HepG2 (cell line): ENCODE measurements around the gene ZFP36L2. TPM values are rescaled to one million over a fixed set of nuclear protein-coding genes. Genes with fewer than 3 reads are reported as not detected.
A peak's percentile ranks its signal among the peaks of the same experiment; 100 is the strongest.

ENCODE experiments used
- ATAC-seq: fragments of 200-7000 bp; cut with Tn5 transposase; 3 replicates; pipeline ENCODE4 v1.9.1; 2020; ENCODE audit warnings: mild to moderate bottlenecking, moderate library complexity
- BruUV-seq: library from RNA; stranded (reverse); fragments of 400-500 nt; replicated peaks from 2 replicates; lab custom pipeline; 2021; lab: Mats Ljungman, UMichigan
- CTCF ChIA-PET: fragments of 300-600 bp; formaldehyde crosslinking; extraction: SDS; loops from one replicate; lab custom pipeline; 2021; ENCODE audit warnings: low total read pairs, inconsistent platforms, low intra/inter-chr PET ratio; lab: Yijun Ruan, JAX
- POLR2A ChIA-PET: fragments of 350-600 bp; sonication (Branson Sonifier 250); formaldehyde crosslinking; loops from one replicate; lab custom pipeline; 2020; ENCODE audit warnings: antibody characterized with exemption, inconsistent platforms; lab: Yijun Ruan, JAX
- DNase-seq: peaks from one replicate; pipeline ENCODE4 v3.0.0-alpha.2; 2015; ENCODE audit warnings: low spot score
- FAIRE-seq: peaks from 3 replicates; lab custom pipeline; 2011; peaks lifted over from hg19 to GRCh38; lab: Jason Lieb, UNC
- H2AFZ ChIP-seq: one replicate; pipeline ENCODE4 v1.6.1; 2011; ENCODE audit warnings: low read length, inconsistent platforms
- H3K27ac ChIP-seq: fragments of 300-600 bp; 3 replicates; pipeline ENCODE4 v1.8.0; 2011; ENCODE audit warnings: mixed run types, mild to moderate bottlenecking, mixed read lengths, low read length, inconsistent platforms; ENCODE audit not compliant: insufficient read depth; ENCODE audit errors: extremely low read length
- H3K27me3 ChIP-seq, 2 experiments: fragments of 200-600 bp in 1 of 2; 2 replicates in 1 of 2; 3 replicates in 1 of 2; pipeline versions ENCODE4 v1.6.0 to v1.8.0; 2011; ENCODE audit warnings: low read length in 2 of 2, mild to moderate bottlenecking in 2 of 2, moderate library complexity in 2 of 2, inconsistent platforms in 1 of 2; ENCODE audit not compliant: insufficient read depth in 2 of 2, control insufficient read depth in 1 of 2
- H3K36me3 ChIP-seq, 2 experiments: fragments of 200-600 bp in 1 of 2; replicated peaks in 1 of 2; 2 replicates in 1 of 2; 3 replicates in 1 of 2; pipeline versions ENCODE4 v1.5.1 to v1.8.0; 2011; ENCODE audit warnings: low read length in 2 of 2, inconsistent platforms in 1 of 2; ENCODE audit not compliant: insufficient read depth in 2 of 2, control insufficient read depth in 1 of 2
- H3K4me1 ChIP-seq: 2 replicates; pipeline ENCODE4 v1.5.1; 2012; ENCODE audit warnings: low read length, inconsistent platforms; ENCODE audit not compliant: insufficient read depth
- H3K4me2 ChIP-seq: 2 replicates; pipeline ENCODE4 v1.6.0; 2011; ENCODE audit warnings: low read depth, low read length, inconsistent platforms
- H3K4me3 ChIP-seq, 3 experiments: fragments of 200-600 bp in 1 of 3; sonication (generic), shearing (Covaris generic) in 1 of 3; replicated peaks in 1 of 3; 2 replicates each; pipeline ENCODE4 v1.5.1; 2011 to 2016; ENCODE audit warnings: low read length in 3 of 3, inconsistent platforms in 2 of 3, low read depth in 2 of 3, mild to moderate bottlenecking in 2 of 3, control low read depth in 1 of 3, mixed read lengths in 1 of 3; ENCODE audit not compliant: insufficient read depth in 1 of 3
- H3K79me2 ChIP-seq: one replicate; pipeline ENCODE4 v1.6.1; 2011; ENCODE audit warnings: low read length, inconsistent platforms; ENCODE audit not compliant: insufficient read depth
- H3K9ac ChIP-seq: 2 replicates; pipeline ENCODE4 v1.6.0; 2011; ENCODE audit warnings: mild to moderate bottlenecking, low read depth, low read length, inconsistent platforms; ENCODE audit not compliant: insufficient read depth
- H3K9me3 ChIP-seq: 2 replicates; pipeline ENCODE4 v1.5.1; 2012; ENCODE audit warnings: mild to moderate bottlenecking, low read length
- H4K20me1 ChIP-seq: 2 replicates; pipeline ENCODE4 v1.6.0; 2011; ENCODE audit warnings: inconsistent platforms, mild to moderate bottlenecking, low read length, moderate library complexity; ENCODE audit not compliant: insufficient read depth
- BATF2 ChIP-seq: sonication (generic); formaldehyde crosslinking; IDR thresholded peaks from 2 replicates; pipeline ENCODE4 v1.8.0; 2022; ENCODE audit warnings: mild to moderate bottlenecking, missing genetic modification reagents, moderate library complexity
- ELF4 ChIP-seq: sonication (generic); formaldehyde crosslinking; IDR thresholded peaks from 2 replicates; pipeline ENCODE4 v1.5.0; 2020; ENCODE audit warnings: missing genetic modification reagents, mild to moderate bottlenecking, moderate library complexity, borderline replicate concordance
- HNRNPL ChIP-seq: fragments of 200-400 bp; formaldehyde crosslinking; IDR thresholded peaks from 2 replicates; pipeline ENCODE4 v1.6.1; 2017; ENCODE audit warnings: mild to moderate bottlenecking, low read depth, low read length
- MXI1 ChIP-seq: IDR thresholded peaks from 3 replicates; pipeline ENCODE4 v1.6.1; 2012; ENCODE audit warnings: low read depth, low read length, inconsistent platforms, borderline replicate concordance
- NCOA2 ChIP-seq: sonication (generic); formaldehyde crosslinking; IDR thresholded peaks from 2 replicates; pipeline ENCODE4 v1.8.0; 2022; ENCODE audit warnings: inconsistent platforms
- PBX3 ChIP-seq: sonication (generic); formaldehyde crosslinking; IDR thresholded peaks from 2 replicates; pipeline ENCODE4 v1.8.1; 2023; ENCODE audit warnings: missing genetic modification reagents, inconsistent platforms, borderline replicate concordance
- PCBP1 ChIP-seq: fragments of 200-400 bp; formaldehyde crosslinking; IDR thresholded peaks from 2 replicates; pipeline ENCODE4 v1.6.1; 2017; ENCODE audit warnings: mild to moderate bottlenecking, low read depth, low read length, borderline replicate concordance
- RARG ChIP-seq: sonication (generic); formaldehyde crosslinking; IDR thresholded peaks from 2 replicates; pipeline ENCODE4 v1.4.0; 2020; ENCODE audit warnings: low read depth, mild to moderate bottlenecking, missing genetic modification reagents
- RORA ChIP-seq: sonication (generic); formaldehyde crosslinking; IDR thresholded peaks from 2 replicates; pipeline ENCODE4 v1.5.0; 2020; ENCODE audit warnings: mild to moderate bottlenecking, missing genetic modification reagents, moderate library complexity
- U2AF1 ChIP-seq: fragments of 200-400 bp; formaldehyde crosslinking; optimal IDR thresholded peaks from 2 replicates; pipeline ENCODE3; 2017; ENCODE audit warnings: mild to moderate bottlenecking, low read depth, low read length
- ZBTB39 ChIP-seq: sonication (generic); formaldehyde crosslinking; IDR thresholded peaks from 2 replicates; pipeline ENCODE4 v1.5.0; 2020; ENCODE audit warnings: missing genetic modification reagents
- ZNF121 ChIP-seq: sonication (generic); formaldehyde crosslinking; IDR thresholded peaks from 2 replicates; pipeline ENCODE4 v1.5.0; 2020; ENCODE audit warnings: mild to moderate bottlenecking, missing genetic modification reagents
- ZNF784 ChIP-seq: sonication (generic); formaldehyde crosslinking; IDR thresholded peaks from 2 replicates; pipeline ENCODE4 v1.5.1; 2020; ENCODE audit warnings: missing genetic modification reagents, mild to moderate bottlenecking, borderline replicate concordance
- ZNF883 ChIP-seq: sonication (generic); formaldehyde crosslinking; IDR thresholded peaks from 2 replicates; pipeline ENCODE4 v1.5.1; 2020; ENCODE audit warnings: mild to moderate bottlenecking, missing genetic modification reagents; ENCODE audit errors: not compliant biosample characterization
- WGBS: methylation state at CpG from one replicate; pipeline ENCODE4 v1.1.6; 2017; ENCODE audit warnings: low lambda C conversion rate; 5-methylcytosine and 5-hydroxymethylcytosine counted together
- in situ Hi-C: cut with HindIII; loops from 2 replicates; pipeline ENCODE4 v1.10.0; 2017; ENCODE audit warnings: low pct_unique_long_range_greater_than_20kb; ENCODE audit not compliant: extremely low pct_ligation_motif_present
- intact Hi-C: fragments of 100-400 bp; cut with micrococcal nuclease; formaldehyde crosslinking; loops from one replicate; pipeline ENCODE4 v1.10.0; 2022; ENCODE audit not compliant: unreplicated experiment
- polyA plus RNA-seq, 8 experiments: library from polyadenylated mRNA; depleted of rRNA in 3 of 8; stranded (reverse) in 7 of 8; unstranded in 1 of 8; fragments of >200 nt; fragmentation: Illumina TruSeq in 4 of 8; extraction: Trizol in 4 of 8; gene quantifications; 2 replicates each; pipeline versions ENCODE4 v1.2.1 to v1.2.3, GENCODE V29; 2011 to 2016; ENCODE audit warnings: low read depth in 4 of 8, missing spikeins in 1 of 8, mixed read lengths in 1 of 8; ENCODE audit not compliant: insufficient read depth in 1 of 8
- total RNA-seq, 5 experiments: library from RNA; depleted of rRNA; stranded (reverse); fragments of >200 nt; fragmentation: Illumina TruSeq; extraction: Trizol; gene quantifications; 2 replicates each; pipeline ENCODE4 v1.2.3, GENCODE V29; 2016; ENCODE audit warnings: low read depth in 1 of 5

ZFP36L2 gene
- total and polyA plus RNA-seq, 2 of the 13 experiments (the other 11 are each of a cell fraction or from before 2014, with no cell fraction given) = 11.2 to 21.8 TPM

- TF ChIP-seq HNRNPL = no peak
- no peak for TF ChIP-seq RARG (CRISPR knock-in tag)
- no peak for TF ChIP-seq MXI1
- TF ChIP-seq PBX3 (CRISPR knock-in tag) = peak; percentile 66; the same call in 1 of the 2 replicates
- no peak for TF ChIP-seq NCOA2 (CRISPR knock-in tag)
These were observed 2.6 kb upstream of the ZFP36L2 start (continued) for GRCh38 chr2:43228756-43229659.

- Histone ChIP-seq H3K36me3 (peaks cover 3 to 20% of the 10 kb centered on the region in 2 experiments), H3K27me3 (no peaks in the 10 kb centered on the region), H3K4me2 (peak overlapping the region; percentile 91), H3K9me3 (no peaks in the 10 kb centered on the region), H4K20me1 (peaks cover 26% of the 10 kb centered on the region), H3K79me2 (peaks cover 31% of the 10 kb centered on the region), H3K9ac (no peak overlapping the region), H3K27ac (peak overlapping the region; percentile 95), H3K4me1 (peaks cover 46% of the 10 kb centered on the region), H3K4me3 (no peak overlapping the region), H2AFZ (no peak overlapping the region)
- POLR2A ChIA-PET = interaction anchor here (1.0 to 13.7 kb wide), 23 partner anchors 10 to 417 kb away, joined by 3 to 324 read pairs (median 21); no protein-coding TSS in a partner anchor
- CTCF ChIA-PET = interaction anchor here (1.2 to 4.9 kb wide), 6 partner anchors 66 to 400 kb away, joined by 3 to 34 read pairs (median 6); no protein-coding TSS in a partner anchor
- intact Hi-C loops (loop anchor here (5.0 kb wide), 1 partner anchor 206 kb away; no protein-coding TSS in a partner anchor), in situ Hi-C loops (loop anchor here (5.0 to 10.0 kb wide), 6 partner anchors 64 to 401 kb away; no protein-coding TSS in a partner anchor)
- DNase-seq (no peak), ATAC-seq (no peak), FAIRE-seq (peak; percentile 8)
- 80% methylated on average over 2 of the region's 2 CpGs for WGBS
- no TSS peak for BruUV-seq
- TF ChIP-seq ZNF883 (CRISPR knock-in tag) (no peak), ZNF121 (CRISPR knock-in tag) (peak; percentile 16; the same call in 1 of the 2 replicates), RORA (CRISPR knock-in tag) (no peak), ZBTB39 (CRISPR knock-in tag) (0 out of 2 replicates have a peak, but pooled peaks have one; percentile 45), ELF4 (CRISPR knock-in tag) (0 out of 2 replicates have a peak, but pooled peaks have one; percentile 9), PCBP1 (no peak), U2AF1 (no peak), BATF2 (CRISPR knock-in tag) (no peak), ZNF784 (CRISPR knock-in tag) (0 out of 2 replicates have a peak, but pooled peaks have one; percentile 29)
These were observed 1.9 kb upstream of the ZFP36L2 start for GRCh38 chr2:43228321-43228751.
